GM19438 (cell line): ENCODE results near the gene MAFF.

Source experiments
- ATAC-seq: cut with Tn5 transposase; IDR thresholded peaks from one replicate; pipeline ENCODE4 v1.9.1; 2021; ENCODE audit warnings: low read depth; ENCODE audit not compliant: unreplicated experiment

MAFF gene

GRCh38 chr22:38244106-38244505 lies 42.3 kb downstream of the MAFF start:
- no peak for ATAC-seq

GRCh38 chr22:38246046-38246658 lies 44.4 kb downstream of the MAFF start:
- ATAC-seq: no peak

- no peak for ATAC-seq
Observed at GRCh38 chr22:38246692-38247091, 44.9 kb downstream of the MAFF start.

GRCh38 chr22:38247713-38248112 lies 45.9 kb downstream of the MAFF start:
- ATAC-seq: no peak

GRCh38 chr22:38248280-38248679 lies 46.5 kb downstream of the MAFF start:
- ATAC-seq: no peak

- ATAC-seq: no peak
Observed at GRCh38 chr22:38249301-38249700, 47.5 kb downstream of the MAFF start.

- ATAC-seq: no peak
Observed at GRCh38 chr22:38249803-38250642, 48.2 kb downstream of the MAFF start.

GRCh38 chr22:38250643-38251340 lies 49.0 kb downstream of the MAFF start:
- no peak for ATAC-seq

GRCh38 chr22:38251341-38251692 lies 49.5 kb downstream of the MAFF start:
- ATAC-seq: no peak

- no peak for ATAC-seq
Observed at GRCh38 chr22:38255697-38256096, 53.9 kb downstream of the MAFF start.

GRCh38 chr22:38257181-38257580 lies 55.4 kb downstream of the MAFF start:
- ATAC-seq: no peak

- no peak for ATAC-seq
Observed at GRCh38 chr22:38257650-38258250, 56.0 kb downstream of the MAFF start.

GRCh38 chr22:38258895-38259294 lies 57.1 kb downstream of the MAFF start:
- ATAC-seq: no peak

- no peak for ATAC-seq
Observed at GRCh38 chr22:38259370-38259769, 57.6 kb downstream of the MAFF start.

- ATAC-seq: peak; percentile 11
Observed at GRCh38 chr22:38260761-38261681, 59.2 kb downstream of the MAFF start.

- no peak for ATAC-seq
Observed at GRCh38 chr22:38262051-38262795, 60.4 kb downstream of the MAFF start.

GRCh38 chr22:38264322-38264843 lies 62.6 kb downstream of the MAFF start:
- no peak for ATAC-seq
